H1 (cell line): ENCODE results near the gene MAGEB4. TPM values are rescaled to one million over a fixed set of nuclear protein-coding genes. Genes with fewer than 3 reads are reported as not detected.

Experiments used
- CTCF ChIA-PET: fragments of 300-600 bp; sonication (Branson Sonifier 250); formaldehyde crosslinking; loops from one replicate; lab custom pipeline; 2021; ENCODE audit not compliant: partially characterized antibody; lab: Charles Lee
- POLR2A ChIA-PET: fragments of 300-600 bp; sonication (Branson Sonifier 250); formaldehyde crosslinking; loops from one replicate; lab custom pipeline; 2021; ENCODE audit warnings: inconsistent platforms; ENCODE audit not compliant: partially characterized antibody; lab: Charles Lee
- DNase-seq, 2 experiments: peaks; one replicate each; pipeline versions ENCODE4 v3.0.0 to v3.0.0-alpha.2; 2010 to 2022; ENCODE audit warnings: low spot score in 2 of 2, low read depth in 1 of 2, mixed read lengths in 1 of 2
- FAIRE-seq: peaks from 2 replicates; lab custom pipeline; 2011; peaks lifted over from hg19 to GRCh38; lab: Jason Lieb, UNC
- H2AFZ ChIP-seq: 2 replicates; pipeline ENCODE4 v1.8.1; 2012; ENCODE audit warnings: low read length, inconsistent platforms
- H2AK5ac ChIP-seq: 2 replicates; pipeline ENCODE4 v1.6.1; 2013; ENCODE audit warnings: low read depth, low read length
- H2BK120ac ChIP-seq: replicated peaks from 2 replicates; pipeline ENCODE3; 2013; ENCODE audit warnings: low read depth, low read length, inconsistent platforms
- H2BK12ac ChIP-seq: 2 replicates; pipeline ENCODE4 v1.6.1; 2013; ENCODE audit warnings: low read depth, low read length
- H2BK15ac ChIP-seq: 2 replicates; pipeline ENCODE4 v1.6.1; 2013; ENCODE audit warnings: low read length
- H2BK20ac ChIP-seq: 2 replicates; pipeline ENCODE4 v1.6.1; 2013; ENCODE audit warnings: low read length
- H2BK5ac ChIP-seq: 2 replicates; pipeline ENCODE4 v1.6.1; 2013; ENCODE audit warnings: low read depth, low read length
- H3K14ac ChIP-seq: 2 replicates; pipeline ENCODE4 v1.6.1; 2013; ENCODE audit warnings: inconsistent platforms; ENCODE audit not compliant: insufficient read length
- H3K18ac ChIP-seq: 2 replicates; pipeline ENCODE4 v1.6.1; 2013; ENCODE audit warnings: low read length; ENCODE audit errors: extremely low read depth
- H3K23ac ChIP-seq: 2 replicates; pipeline ENCODE4 v1.6.1; 2013; ENCODE audit warnings: inconsistent platforms; ENCODE audit not compliant: insufficient read length
- H3K23me2 ChIP-seq: 2 replicates; pipeline ENCODE4 v1.6.1; 2013; ENCODE audit warnings: low read depth, low read length
- H3K27ac ChIP-seq: 2 replicates; pipeline ENCODE4 v1.6.1; 2011; ENCODE audit warnings: low read depth, low read length, inconsistent platforms
- H3K27me3 ChIP-seq, 4 experiments: replicated peaks in 1 of 4; 1 replicate in 1 of 4; 2 replicates in 3 of 4; pipeline versions ENCODE4 v1.6.1 to v1.8.1; 2011 to 2013; ENCODE audit warnings: low read length in 3 of 4, mild to moderate bottlenecking in 3 of 4, inconsistent platforms in 2 of 4, mixed read lengths in 2 of 4, moderate library complexity in 1 of 4; ENCODE audit not compliant: control insufficient read depth in 3 of 4, insufficient read depth in 3 of 4; ENCODE audit errors: extremely low read depth in 1 of 4
- H3K36me3 ChIP-seq, 4 experiments: 2 replicates each; pipeline versions ENCODE4 v1.6.1 to v1.8.1; 2011 to 2013; ENCODE audit warnings: mild to moderate bottlenecking in 4 of 4, low read length in 3 of 4, moderate library complexity in 2 of 4, control low read depth in 1 of 4, inconsistent platforms in 1 of 4; ENCODE audit not compliant: insufficient read depth in 4 of 4, control insufficient read depth in 2 of 4
- H3K4ac ChIP-seq: replicated peaks from 2 replicates; pipeline ENCODE3; 2013; ENCODE audit warnings: low read length, low read depth, mixed read lengths, inconsistent platforms; ENCODE audit not compliant: insufficient read length
- H3K4me1 ChIP-seq, 4 experiments: replicated peaks in 1 of 4; 1 replicate in 1 of 4; 2 replicates in 3 of 4; pipeline versions ENCODE4 v1.6.1 to v1.8.1; 2011 to 2013; ENCODE audit warnings: low read length in 3 of 4, inconsistent platforms in 2 of 4, mixed read lengths in 1 of 4; ENCODE audit not compliant: insufficient read depth in 4 of 4, control insufficient read depth in 3 of 4
- H3K4me2 ChIP-seq, 2 experiments: 2 replicates each; pipeline versions ENCODE4 v1.6.1 to v1.8.1; 2011 to 2013; ENCODE audit warnings: low read depth in 2 of 2, low read length in 2 of 2, control low read depth in 1 of 2, inconsistent platforms in 1 of 2, mild to moderate bottlenecking in 1 of 2; ENCODE audit not compliant: insufficient read depth in 1 of 2
- H3K4me3 ChIP-seq, 4 experiments: fragments of 200-600, 300-600 bp in 1 of 4; sonication (generic), shearing (Covaris generic), sonication (Bioruptor Twin) in 1 of 4; 2 replicates each; pipeline versions ENCODE4 v1.5.1 to v1.8.1; 2011 to 2016; ENCODE audit warnings: low read length in 4 of 4, low read depth in 3 of 4, control low read depth in 2 of 4, inconsistent platforms in 2 of 4, mild to moderate bottlenecking in 2 of 4, mixed read lengths in 1 of 4, moderate library complexity in 1 of 4; ENCODE audit not compliant: insufficient read depth in 2 of 4; ENCODE audit errors: extremely low read depth in 1 of 4
- H3K56ac ChIP-seq: replicated peaks from 2 replicates; pipeline ENCODE3; 2013; ENCODE audit warnings: low read depth, mild to moderate bottlenecking, mixed read lengths, low read length, inconsistent platforms; ENCODE audit not compliant: insufficient read length
- H3K79me1 ChIP-seq: 2 replicates; pipeline ENCODE4 v1.6.1; 2013; ENCODE audit warnings: low read depth, low read length, control low read depth
- H3K79me2 ChIP-seq, 2 experiments: 2 replicates each; pipeline versions ENCODE4 v1.6.1 to v1.8.1; 2012 to 2013; ENCODE audit warnings: low read length in 2 of 2, mild to moderate bottlenecking in 2 of 2, inconsistent platforms in 1 of 2; ENCODE audit not compliant: insufficient read depth in 2 of 2, control insufficient read depth in 1 of 2
- H3K9ac ChIP-seq, 4 experiments: replicated peaks in 1 of 4; 1 replicate in 1 of 4; 2 replicates in 3 of 4; pipeline versions ENCODE4 v1.6.1 to v1.8.1; 2011 to 2013; ENCODE audit warnings: low read depth in 3 of 4, low read length in 3 of 4, control low read depth in 2 of 4, mild to moderate bottlenecking in 2 of 4, moderate library complexity in 2 of 4, inconsistent platforms in 1 of 4; ENCODE audit errors: extremely low read depth in 1 of 4
- H3K9me3 ChIP-seq, 2 experiments: 2 replicates each; pipeline versions ENCODE4 v1.6.1 to v1.8.1; 2012 to 2013; ENCODE audit warnings: mild to moderate bottlenecking in 2 of 2, moderate library complexity in 2 of 2, control low read depth in 1 of 2, inconsistent platforms in 1 of 2, low read depth in 1 of 2, low read length in 1 of 2, mixed read lengths in 1 of 2; ENCODE audit not compliant: insufficient read depth in 2 of 2
- H4K20me1 ChIP-seq, 2 experiments: replicated peaks in 1 of 2; 2 replicates each; pipeline versions ENCODE3 to v1.8.1; 2011 to 2013; ENCODE audit warnings: inconsistent platforms in 2 of 2, low read length in 2 of 2, mild to moderate bottlenecking in 1 of 2; ENCODE audit not compliant: insufficient read depth in 2 of 2, control insufficient read depth in 1 of 2
- H4K5ac ChIP-seq: 2 replicates; pipeline ENCODE4 v1.6.1; 2013; ENCODE audit warnings: low read length, low read depth, mixed read lengths, inconsistent platforms; ENCODE audit not compliant: insufficient read length
- H4K8ac ChIP-seq: 2 replicates; pipeline ENCODE4 v1.8.0; 2013; ENCODE audit warnings: mild to moderate bottlenecking, moderate library complexity, low read length, inconsistent platforms; ENCODE audit not compliant: insufficient read depth; ENCODE audit errors: extremely low read depth
- H4K91ac ChIP-seq: replicated peaks from 2 replicates; pipeline ENCODE3; 2013; ENCODE audit warnings: low read length, mixed read lengths, inconsistent platforms; ENCODE audit not compliant: insufficient read length
- CREB1 ChIP-seq: IDR thresholded peaks from 2 replicates; pipeline ENCODE4 v1.6.1; 2012; ENCODE audit warnings: inconsistent platforms
- EZH2 ChIP-seq: fragments of 200-600 bp; sonication (generic); IDR thresholded peaks from 2 replicates; pipeline ENCODE4 v1.7.1; 2012; ENCODE audit warnings: low read depth, mild to moderate bottlenecking, moderate library complexity, low read length, inconsistent platforms; ENCODE audit not compliant: severe bottlenecking
- FOSL1 ChIP-seq: IDR thresholded peaks from 2 replicates; pipeline ENCODE4 v1.6.1; 2011; ENCODE audit warnings: mild to moderate bottlenecking, low read depth, low read length, moderate library complexity; ENCODE audit not compliant: insufficient read depth
- PHF8 ChIP-seq: fragments of 200-600 bp; sonication (generic); conservative IDR thresholded peaks from 2 replicates; pipeline ENCODE4 v1.7.1; 2012; ENCODE audit warnings: low read depth, mild to moderate bottlenecking, inconsistent platforms, low read length, moderate library complexity
- RAD21 ChIP-seq, 2 experiments: IDR thresholded peaks in 1 of 2; conservative IDR thresholded peaks in 1 of 2; 2 replicates each; pipeline ENCODE4 v1.6.1; 2011; ENCODE audit warnings: low read depth in 2 of 2, low read length in 2 of 2, improper control_type of control experiment in 1 of 2, inconsistent platforms in 1 of 2, mild to moderate bottlenecking in 1 of 2, moderate library complexity in 1 of 2
- SAP30 ChIP-seq: fragments of 300-600 bp; sonication (generic); IDR thresholded peaks from 2 replicates; pipeline ENCODE4 v1.7.1; 2012; ENCODE audit warnings: low read length, moderate library complexity, mild to moderate bottlenecking, inconsistent platforms; ENCODE audit not compliant: insufficient read depth, insufficient replicate concordance
- SUZ12 ChIP-seq: fragments of 200-600 bp; sonication (generic); IDR thresholded peaks from 2 replicates; pipeline ENCODE4 v1.6.1; 2012; ENCODE audit warnings: mild to moderate bottlenecking, inconsistent platforms, low read length, moderate library complexity, mixed read lengths
- TCF12 ChIP-seq: IDR thresholded peaks from 2 replicates; pipeline ENCODE4 v1.6.1; 2011; ENCODE audit warnings: low read depth, mild to moderate bottlenecking, low read length
- WGBS, 2 experiments: shearing (Covaris generic) in 1 of 2; methylation state at CpG; one replicate each; pipeline versions ENCODE4 v1.1.6 to v1.1.7; 2013 to 2015; ENCODE audit warnings: low lambda C conversion rate in 2 of 2, mixed read lengths in 2 of 2, inconsistent platforms in 1 of 2, low coverage in 1 of 2, missing lambda C conversion rate in 1 of 2; ENCODE audit not compliant: insufficient replicate concordance in 2 of 2, insufficient coverage in 1 of 2, insufficient read length in 1 of 2; ENCODE audit errors: extremely low coverage in 1 of 2, missing lambda C conversion rate in 1 of 2; 5-methylcytosine and 5-hydroxymethylcytosine counted together
- polyA plus RNA-seq, 7 experiments: library from polyadenylated mRNA; depleted of rRNA in 3 of 7; stranded (reverse) in 5 of 7; unstranded in 2 of 7; fragments of >200 nt in 5 of 7; fragments of 200-250 nt in 2 of 7; gene quantifications; 1 replicate in 5 of 7; 2 replicates in 1 of 7; 4 replicates in 1 of 7; pipeline versions ENCODE4 v1.2.1 to v1.2.3, GENCODE V29; 2011 to 2013; ENCODE audit warnings: missing spikeins in 2 of 7, mixed read lengths in 2 of 7
- total RNA-seq: library from RNA; stranded (reverse); fragmentation: NEBNext Ultra II Directional; extraction: Animal tissue kit (Norgen Biotek cat#: 25700); gene quantifications from 2 replicates; pipeline ENCODE4 v1.2.1, GENCODE V29; 2021
- TF ChIP-seq, protein P1 (sequence below): IDR thresholded peaks from 2 replicates; pipeline ENCODE4 v1.6.1; 2012; ENCODE audit warnings: low read length, inconsistent platforms

MAGEB4 gene
- total and polyA plus RNA-seq, 2 of the 8 experiments (the other 6 are each of a cell fraction or from before 2014, with no cell fraction given): not detected

DNA sequence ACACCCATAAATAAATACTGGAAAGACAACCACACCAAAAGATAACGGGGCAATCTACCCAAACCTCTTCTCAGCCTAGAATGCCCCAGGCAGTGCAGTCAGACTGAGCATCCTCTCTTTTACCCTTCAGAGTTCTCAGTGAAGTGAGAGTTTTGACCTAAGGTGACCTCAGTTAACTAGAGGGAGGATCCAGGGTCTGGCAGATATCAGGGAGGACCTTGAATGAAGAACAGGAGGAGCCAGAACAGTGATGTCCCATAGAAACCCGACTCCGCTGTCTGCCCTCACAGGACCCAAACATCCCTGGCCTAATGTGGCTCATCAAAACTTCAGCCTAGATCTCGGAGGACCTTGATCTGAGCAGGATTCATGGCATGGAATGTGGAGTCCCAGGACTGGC lies 11.4 kb upstream of the MAGEB4 start, which contains the start of gene MAGEB3:
Gene MAGEB3 (plus strand): TSS at position 263 of the 400 bp plus-strand sequence. CDS start 5,268 bp downstream, outside the sequence.
- H3K27ac ChIP-seq: no peak within 1 kb of the TSS
- no peak within 1 kb of the TSS for H3K18ac ChIP-seq
- DNase-seq: no peak
- no peak within 1 kb of the TSS for H3K4me2 ChIP-seq
- H2BK15ac ChIP-seq: no peak within 1 kb of the TSS
- CTCF ChIA-PET: no interaction called here
- H3K36me3 ChIP-seq: no peaks in the 10 kb centered on the region
- no peak within 1 kb of the TSS for H4K8ac ChIP-seq
- H4K91ac ChIP-seq: no peak within 1 kb of the TSS
- no peaks in the 10 kb centered on the region for H3K23me2 ChIP-seq
- no peaks in the 10 kb centered on the region for H3K79me2 ChIP-seq
- no peaks in the 10 kb centered on the region for H4K20me1 ChIP-seq
- no peak within 1 kb of the TSS for H3K4me3 ChIP-seq
- H2BK5ac ChIP-seq: no peak within 1 kb of the TSS
- H3K9ac ChIP-seq: no peak within 1 kb of the TSS
- H2BK120ac ChIP-seq: no peak within 1 kb of the TSS
- no peak within 1 kb of the TSS for H2BK20ac ChIP-seq
- WGBS, 2 experiments: 84% methylated on average over 3 of the region's 4 CpGs; no CpG with 5 or more reads in 1 of the 2 experiments
- H2AK5ac ChIP-seq: no peak within 1 kb of the TSS
- H3K4ac ChIP-seq: no peak within 1 kb of the TSS
- no peaks in the 10 kb centered on the region for H3K79me1 ChIP-seq
- no peak within 1 kb of the TSS for H2AFZ ChIP-seq
- H3K14ac ChIP-seq: no peak within 1 kb of the TSS
- no peak within 1 kb of the TSS for H3K56ac ChIP-seq
- no peak within 1 kb of the TSS for H4K5ac ChIP-seq
- no peak for FAIRE-seq
- H3K27me3 ChIP-seq: no peaks in the 10 kb centered on the region
- H2BK12ac ChIP-seq: no peak within 1 kb of the TSS
- no peaks in the 10 kb centered on the region for H3K9me3 ChIP-seq
- H3K4me1 ChIP-seq: peaks cover 0 to 6% (median 0%) of the 10 kb centered on the region in 4 experiments; a peak in 1 of 7 replicates
- POLR2A ChIA-PET: no interaction called here
- H3K23ac ChIP-seq: no peak within 1 kb of the TSS
- no peak for TF ChIP-seq PHF8
- TF ChIP-seq FOSL1: no peak
- no peak for TF ChIP-seq TCF12
- no peak for TF ChIP-seq RAD21 (IDR thresholded peaks at IDR 0.05 in 1 of 2, conservative IDR thresholded peaks at IDR 0.05 in 1 of 2; ENCODE audit: low read depth in 2 of 2, low read length in 2 of 2)
- TF ChIP-seq SAP30: no peak
- TF ChIP-seq EZH2: no peak
- TF ChIP-seq CREB1: no peak
- no peak for TF ChIP-seq SUZ12
- TF ChIP-seq, protein P1, sequence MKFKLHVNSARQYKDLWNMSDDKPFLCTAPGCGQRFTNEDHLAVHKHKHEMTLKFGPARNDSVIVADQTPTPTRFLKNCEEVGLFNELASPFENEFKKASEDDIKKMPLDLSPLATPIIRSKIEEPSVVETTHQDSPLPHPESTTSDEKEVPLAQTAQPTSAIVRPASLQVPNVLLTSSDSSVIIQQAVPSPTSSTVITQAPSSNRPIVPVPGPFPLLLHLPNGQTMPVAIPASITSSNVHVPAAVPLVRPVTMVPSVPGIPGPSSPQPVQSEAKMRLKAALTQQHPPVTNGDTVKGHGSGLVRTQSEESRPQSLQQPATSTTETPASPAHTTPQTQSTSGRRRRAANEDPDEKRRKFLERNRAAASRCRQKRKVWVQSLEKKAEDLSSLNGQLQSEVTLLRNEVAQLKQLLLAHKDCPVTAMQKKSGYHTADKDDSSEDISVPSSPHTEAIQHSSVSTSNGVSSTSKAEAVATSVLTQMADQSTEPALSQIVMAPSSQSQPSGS: no peak
